ENCODE data around the gene KIF22.

- TF ChIP-seq CTCF (IDR thresholded peaks at IDR 0.05) (no peak), POLR2A (IDR thresholded peaks at IDR 0.05) (no peak)
Measured at GRCh38 chr16:29813644-29814562, 23.4 kb downstream of the KIF22 start.

Data from right lobe of liver (tissue), 4 donors.